Activated CD4-positive, alpha-beta T cell treated with anti-CD3 and anti-CD28 coated beads for 36 hours (primary cell): ENCODE data around the gene CCNQ. TPM values are rescaled to one million over a fixed set of nuclear protein-coding genes. Genes with fewer than 3 reads are reported as not detected.
A peak's percentile ranks its signal among the peaks of the same experiment; 100 is the strongest.

Experiments used
- ATAC-seq: fragments of 200-7000 bp; cut with Tn5 transposase; one replicate; pipeline ENCODE4 v1.10.0; 2021; ENCODE audit warnings: mild to moderate bottlenecking, moderate library complexity
- CTCF ChIA-PET: fragments of 350-600 bp; sonication (Branson Sonifier 250); formaldehyde crosslinking; loops from one replicate; lab custom pipeline; 2021; ENCODE audit warnings: antibody characterized with exemption; lab: Charles Lee
- POLR2A ChIA-PET: fragments of 350-600 bp; sonication (Branson Sonifier 250); formaldehyde crosslinking; loops from one replicate; lab custom pipeline; 2021; ENCODE audit warnings: antibody characterized with exemption, inconsistent platforms; lab: Charles Lee
- DNase-seq: peaks from one replicate; pipeline ENCODE4 v3.0.0-alpha.2; 2020
- H3K27ac Mint-ChIP-seq: one replicate; pipeline ENCODE4 v1.8.0; 2021; ENCODE audit warnings: mixed read lengths
- H3K27me3 Mint-ChIP-seq: one replicate; pipeline ENCODE4 v1.8.0; 2021; ENCODE audit warnings: mixed read lengths
- H3K36me3 Mint-ChIP-seq: one replicate; pipeline ENCODE4 v1.8.0; 2021; ENCODE audit warnings: low read depth, mixed read lengths
- H3K4me1 Mint-ChIP-seq: one replicate; pipeline ENCODE4 v1.8.0; 2021; ENCODE audit warnings: mixed read lengths
- H3K4me3 Mint-ChIP-seq: one replicate; pipeline ENCODE4 v1.8.0; 2021; ENCODE audit warnings: mild to moderate bottlenecking, moderate library complexity, mixed read lengths
- H3K9me3 Mint-ChIP-seq: one replicate; pipeline ENCODE4 v1.8.0; 2021; ENCODE audit warnings: low read depth, mixed read lengths
- intact Hi-C, 2 experiments: fragments of 100-400 bp; cut with DNase I in 1 of 2; cut with micrococcal nuclease in 1 of 2; formaldehyde crosslinking; loops; one replicate each; pipeline versions ENCODE4 v1.14.2 to v1.15.1; 2022 to 2024; cut with DNase I, micrococcal nuclease
- total RNA-seq, 2 experiments: library from RNA; stranded (reverse); gene quantifications; one replicate each; pipeline ENCODE4 v1.2.3, GENCODE V29; 2021

Gene CCNQ
- total RNA-seq, 2 experiments from 2014 or later = 13.9 to 14.7 TPM

DNA sequence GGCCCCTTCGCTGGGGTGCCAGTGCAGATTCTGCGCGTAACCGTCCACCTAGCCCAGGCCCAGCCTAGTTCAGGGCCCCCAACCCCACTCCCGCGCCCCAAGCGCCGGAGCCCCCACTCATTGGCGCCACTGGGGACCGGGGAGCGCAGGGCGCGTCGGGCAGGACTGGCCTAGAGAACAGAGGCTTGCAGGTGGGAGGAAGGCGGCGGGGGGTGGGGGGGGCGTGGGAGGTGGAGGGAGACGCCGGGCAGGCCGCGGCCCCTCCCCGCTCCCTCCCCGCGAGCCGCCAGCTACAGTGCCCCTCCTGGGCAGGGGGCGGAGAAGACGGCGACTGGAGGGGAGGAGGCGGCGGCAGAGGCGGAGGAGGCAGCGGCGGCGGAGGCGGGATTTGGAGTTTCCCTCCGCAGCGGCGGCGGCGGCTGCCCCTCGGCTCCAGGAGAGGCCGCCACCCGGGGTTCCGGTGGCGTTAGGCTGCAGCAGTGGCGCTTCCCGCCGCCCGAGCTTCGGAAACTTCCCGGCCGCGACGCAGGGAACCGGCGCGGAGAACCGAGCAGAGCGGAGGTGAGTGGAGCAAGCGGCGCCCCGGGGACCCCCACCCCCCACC is 43.2 kb upstream of the CCNQ start:
- CTCF ChIA-PET = interaction anchor here (0.7 to 1.9 kb wide), 2 partner anchors 22 to 27 kb away, joined by 3 to 4 read pairs; no protein-coding TSS in a partner anchor
- ATAC-seq (no peak), DNase-seq (no peak)
- Mint-ChIP-seq H3K9me3 (no peaks in the 10 kb centered on the region), H3K4me1 (peaks cover 12% of the 10 kb centered on the region), H3K27me3 (peaks cover 29% of the 10 kb centered on the region), H3K4me3 (no peak overlapping the region), H3K27ac (no peak overlapping the region), H3K36me3 (no peaks in the 10 kb centered on the region)
- intact Hi-C loops = no loop called here
- POLR2A ChIA-PET = no interaction called here

DNA sequence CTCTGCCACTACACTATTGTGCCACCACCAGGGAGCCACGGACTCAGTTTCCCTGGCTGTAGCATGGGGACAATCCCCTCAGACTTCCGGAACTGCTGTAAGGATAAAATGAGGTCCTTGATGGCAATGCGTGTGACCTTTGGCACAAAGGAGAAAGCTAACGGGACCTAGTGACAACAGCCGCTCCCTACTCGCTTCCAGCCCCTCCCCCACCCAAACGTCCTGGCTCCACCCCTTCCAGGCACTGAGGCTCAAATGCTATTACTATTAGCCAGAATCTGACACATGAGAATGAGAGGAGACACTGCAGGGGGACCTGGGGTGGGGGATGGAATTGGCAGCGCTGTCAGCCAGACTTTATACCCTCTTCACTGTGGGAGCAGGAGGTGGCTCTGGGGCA is 42.7 kb upstream of the CCNQ start:
- ATAC-seq = no peak
- H3K4me3 Mint-ChIP-seq = no peak overlapping the region
- ChIA-PET POLR2A (no interaction called here), CTCF (interaction anchor here (0.7 to 1.9 kb wide), 4 partner anchors 22 to 102 kb away, joined by 3 to 4 read pairs (median 3); no protein-coding TSS in a partner anchor)
- H3K27me3 Mint-ChIP-seq = peaks cover 29% of the 10 kb centered on the region
- DNase-seq = no peak
- H3K27ac Mint-ChIP-seq = no peak overlapping the region
- intact Hi-C loops = no loop called here
- H3K4me1 Mint-ChIP-seq = peaks cover 12% of the 10 kb centered on the region
- H3K9me3 Mint-ChIP-seq = no peaks in the 10 kb centered on the region
- H3K36me3 Mint-ChIP-seq = no peaks in the 10 kb centered on the region

DNA sequence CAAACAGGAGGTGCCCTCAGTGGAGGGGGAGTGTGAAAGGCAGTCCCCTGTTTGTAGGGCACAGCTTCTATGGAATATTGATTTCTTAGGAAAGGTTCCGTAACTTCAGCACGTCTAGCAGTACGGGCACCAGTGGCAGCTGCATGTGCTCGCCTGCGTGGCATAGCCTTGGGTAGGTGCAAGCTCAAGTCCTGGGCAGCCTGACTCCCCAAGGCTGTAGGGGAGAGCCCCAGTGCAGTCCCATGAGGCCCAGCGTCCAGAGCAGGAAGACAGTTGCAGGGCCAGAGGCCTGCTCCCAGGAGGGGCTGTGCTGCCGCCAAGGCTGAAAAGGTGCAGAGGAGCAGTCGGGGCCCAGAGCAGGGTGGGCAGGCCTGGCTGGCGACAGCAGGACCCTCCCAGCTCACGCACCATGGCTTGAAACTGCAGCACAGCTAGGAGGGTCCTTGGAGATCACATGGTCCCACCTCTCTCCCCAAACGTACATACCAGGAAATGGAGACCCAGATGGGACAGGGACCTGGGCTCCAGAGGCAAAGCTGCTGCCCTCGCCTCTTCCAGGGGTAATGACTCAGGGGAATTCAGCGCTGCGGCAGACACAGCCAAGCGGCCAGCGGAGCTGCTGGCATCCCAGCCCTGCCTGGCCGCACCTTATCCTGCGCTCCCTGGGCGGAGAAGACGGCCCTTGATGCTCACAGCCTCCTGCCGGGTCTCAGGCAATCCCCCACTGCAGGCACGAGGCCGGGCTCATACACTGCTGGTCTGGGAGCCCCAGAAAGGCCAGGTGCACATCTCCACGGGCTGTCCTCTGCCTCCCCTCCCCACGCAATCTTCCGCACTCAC is 42.0 kb upstream of the CCNQ start:
- Mint-ChIP-seq H3K27me3 (peaks cover 24% of the 10 kb centered on the region), H3K4me3 (no peak overlapping the region), H3K9me3 (no peaks in the 10 kb centered on the region), H3K36me3 (no peaks in the 10 kb centered on the region), H3K27ac (no peak overlapping the region), H3K4me1 (peaks cover 12% of the 10 kb centered on the region)
- DNase-seq (no peak), ATAC-seq (no peak)
- intact Hi-C loops = no loop called here
- CTCF ChIA-PET = interaction anchor here (0.6 to 1.9 kb wide), 5 partner anchors 10 to 102 kb away, joined by 3 to 4 read pairs (median 3); no protein-coding TSS in a partner anchor
- POLR2A ChIA-PET = no interaction called here

DNA sequence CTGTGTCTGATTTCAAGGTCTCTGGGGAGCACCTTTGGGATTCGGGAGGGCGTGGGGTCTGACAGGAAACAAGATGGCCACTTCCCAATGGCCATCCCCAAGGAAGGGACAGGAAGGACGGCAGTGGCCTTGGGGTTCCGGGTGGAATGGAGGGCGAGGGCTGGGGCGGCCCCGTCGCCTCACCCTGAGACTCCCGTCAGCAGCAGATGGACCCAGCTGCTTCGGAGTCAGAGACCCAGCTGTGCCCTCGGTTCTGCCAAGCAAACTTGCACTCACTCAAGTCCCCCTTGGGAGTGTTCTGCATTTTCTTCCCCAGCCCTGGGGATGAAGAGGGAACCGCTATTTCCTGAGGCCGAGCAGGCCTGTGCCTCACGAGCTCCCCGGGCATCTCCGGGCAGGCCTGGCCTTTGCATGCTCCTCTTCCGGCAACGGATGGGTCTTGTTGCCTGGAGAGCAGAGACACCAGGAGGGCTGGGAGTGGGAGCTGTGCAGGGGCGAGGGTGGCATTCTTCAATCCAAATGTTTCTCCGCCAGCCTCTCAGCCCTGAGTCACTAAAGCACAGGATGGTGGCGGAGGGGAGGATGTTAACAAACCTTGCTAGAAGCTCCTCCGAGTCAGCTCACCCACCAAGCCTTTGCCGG is 41.2 kb upstream of the CCNQ start:
- ChIA-PET CTCF (interaction anchor here (0.6 to 1.9 kb wide), 4 partner anchors 11 to 28 kb away, joined by 3 to 4 read pairs (median 4); no protein-coding TSS in a partner anchor), POLR2A (no interaction called here)
- intact Hi-C loops = no loop called here
- DNase-seq (no peak), ATAC-seq (no peak)
- Mint-ChIP-seq H3K4me1 (peaks cover 12% of the 10 kb centered on the region), H3K27ac (no peak overlapping the region), H3K27me3 (peaks cover 21% of the 10 kb centered on the region), H3K4me3 (no peak overlapping the region), H3K36me3 (no peaks in the 10 kb centered on the region), H3K9me3 (no peaks in the 10 kb centered on the region)

DNA sequence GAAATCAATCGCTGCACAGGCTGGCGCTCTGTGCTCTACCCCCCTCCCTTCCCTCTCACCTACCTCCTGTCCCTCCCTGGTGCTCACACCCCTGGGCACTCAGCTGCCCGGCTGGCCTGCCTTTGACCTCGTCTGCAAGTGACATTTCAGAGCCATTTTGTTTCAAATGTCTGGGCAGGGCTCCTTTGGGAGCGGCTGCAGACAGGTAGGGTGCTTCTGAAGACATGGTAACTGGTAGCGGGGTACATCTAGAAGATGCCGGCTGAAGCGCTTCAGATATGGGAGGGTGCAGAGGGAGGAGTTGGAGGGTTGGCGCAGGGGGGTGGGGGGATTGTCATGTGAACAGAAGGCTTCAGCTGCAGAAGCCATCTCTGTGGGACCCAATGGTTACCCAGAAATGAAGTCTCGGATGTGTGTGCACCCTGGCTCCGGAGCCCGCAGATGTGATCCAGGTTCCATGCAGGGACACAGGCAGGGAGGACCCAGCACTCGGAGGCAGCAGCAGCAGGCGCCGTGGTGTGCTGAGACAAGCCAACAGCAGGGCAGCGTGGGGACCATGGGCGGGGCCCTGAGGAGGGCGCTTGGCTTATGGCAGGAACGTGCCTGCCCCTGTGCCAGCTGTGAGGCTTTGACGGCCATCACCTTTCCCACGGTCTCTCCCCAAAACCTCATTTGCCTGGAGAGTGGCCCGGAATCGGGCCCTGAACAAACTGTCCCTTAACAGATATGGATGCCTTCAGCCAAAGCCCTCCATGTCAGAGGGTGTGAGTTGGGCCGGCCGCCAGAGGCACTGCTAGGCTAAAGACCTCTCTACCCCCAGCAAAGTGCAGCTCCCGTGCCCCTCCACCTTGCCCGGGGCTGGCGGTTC is 40.5 kb upstream of the CCNQ start:
- Mint-ChIP-seq H3K9me3 (no peaks in the 10 kb centered on the region), H3K27me3 (peaks cover 18% of the 10 kb centered on the region), H3K4me1 (peaks cover 12% of the 10 kb centered on the region), H3K36me3 (no peaks in the 10 kb centered on the region), H3K4me3 (no peak overlapping the region), H3K27ac (no peak overlapping the region)
- ChIA-PET POLR2A (no interaction called here), CTCF (interaction anchor here (0.7 kb wide), 1 partner anchor 27 kb away, joined by 3 read pairs; no protein-coding TSS in a partner anchor)
- intact Hi-C loops = no loop called here
- DNase-seq = no peak
- ATAC-seq = no peak

DNA sequence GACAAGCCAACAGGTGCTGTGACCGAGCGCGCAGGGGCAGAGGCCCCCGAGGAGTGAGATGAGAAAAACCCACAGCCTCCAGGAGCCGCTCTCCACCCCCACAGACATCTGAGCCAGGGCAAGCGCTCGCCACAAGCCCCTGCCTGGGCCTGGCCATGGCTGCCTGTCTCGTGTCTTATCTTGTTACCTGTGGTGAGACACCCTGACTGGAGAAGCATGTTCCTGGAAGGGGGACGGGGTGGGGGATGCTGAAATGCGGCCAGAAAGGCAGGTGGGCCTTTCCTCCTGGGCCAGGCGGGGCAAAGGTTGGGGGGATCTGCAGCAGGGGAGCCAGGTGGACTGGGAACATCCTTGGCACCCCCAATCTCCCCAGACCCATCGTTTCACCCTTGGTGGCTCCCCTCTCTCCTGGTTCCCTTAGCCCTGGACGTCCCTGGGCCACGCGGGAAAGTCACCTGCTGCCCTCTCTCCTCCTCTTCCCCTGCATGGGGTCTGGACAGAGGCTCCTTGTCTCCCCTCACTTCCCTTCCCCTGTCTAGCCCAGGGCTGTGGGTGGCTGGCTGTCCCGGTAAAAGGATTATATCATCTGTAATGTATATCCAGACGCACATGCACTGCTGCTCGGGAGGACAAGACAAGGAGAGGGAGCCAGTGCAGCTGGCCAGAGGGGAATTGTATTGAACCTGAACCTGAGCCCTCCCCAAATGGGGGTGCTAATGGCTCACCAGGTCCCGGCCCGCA is 39.7 kb upstream of the CCNQ start:
- Mint-ChIP-seq H3K27me3 (peaks cover 16% of the 10 kb centered on the region), H3K4me3 (no peak overlapping the region), H3K27ac (no peak overlapping the region), H3K9me3 (no peaks in the 10 kb centered on the region), H3K4me1 (peaks cover 12% of the 10 kb centered on the region), H3K36me3 (no peaks in the 10 kb centered on the region)
- DNase-seq = no peak
- CTCF ChIA-PET = no interaction called here
- intact Hi-C loops = no loop called here
- POLR2A ChIA-PET = no interaction called here
- no peak for ATAC-seq

DNA sequence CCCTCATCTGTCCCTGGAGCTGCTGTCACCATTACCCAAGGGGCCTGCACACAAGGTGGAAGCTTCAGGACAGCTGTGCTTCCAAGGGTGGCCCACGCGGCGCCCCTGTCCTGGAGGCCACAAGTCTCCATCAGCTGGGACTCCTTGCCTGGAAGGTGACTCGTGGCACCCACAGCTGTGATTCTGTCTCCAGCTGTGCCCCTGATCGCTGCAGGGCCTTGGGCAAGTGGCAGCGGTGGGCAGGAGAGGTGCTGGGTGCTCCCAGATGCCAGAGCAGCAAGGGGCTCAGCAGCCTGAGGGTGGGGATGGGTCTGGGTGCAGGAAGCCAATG is 39.1 kb upstream of the CCNQ start:
- Mint-ChIP-seq H3K27ac (no peak overlapping the region), H3K9me3 (no peaks in the 10 kb centered on the region), H3K4me1 (peaks cover 9% of the 10 kb centered on the region), H3K4me3 (no peak overlapping the region), H3K36me3 (no peaks in the 10 kb centered on the region), H3K27me3 (peaks cover 11% of the 10 kb centered on the region)
- CTCF ChIA-PET = no interaction called here
- intact Hi-C loops = no loop called here
- POLR2A ChIA-PET = no interaction called here
- DNase-seq = no peak
- no peak for ATAC-seq

DNA sequence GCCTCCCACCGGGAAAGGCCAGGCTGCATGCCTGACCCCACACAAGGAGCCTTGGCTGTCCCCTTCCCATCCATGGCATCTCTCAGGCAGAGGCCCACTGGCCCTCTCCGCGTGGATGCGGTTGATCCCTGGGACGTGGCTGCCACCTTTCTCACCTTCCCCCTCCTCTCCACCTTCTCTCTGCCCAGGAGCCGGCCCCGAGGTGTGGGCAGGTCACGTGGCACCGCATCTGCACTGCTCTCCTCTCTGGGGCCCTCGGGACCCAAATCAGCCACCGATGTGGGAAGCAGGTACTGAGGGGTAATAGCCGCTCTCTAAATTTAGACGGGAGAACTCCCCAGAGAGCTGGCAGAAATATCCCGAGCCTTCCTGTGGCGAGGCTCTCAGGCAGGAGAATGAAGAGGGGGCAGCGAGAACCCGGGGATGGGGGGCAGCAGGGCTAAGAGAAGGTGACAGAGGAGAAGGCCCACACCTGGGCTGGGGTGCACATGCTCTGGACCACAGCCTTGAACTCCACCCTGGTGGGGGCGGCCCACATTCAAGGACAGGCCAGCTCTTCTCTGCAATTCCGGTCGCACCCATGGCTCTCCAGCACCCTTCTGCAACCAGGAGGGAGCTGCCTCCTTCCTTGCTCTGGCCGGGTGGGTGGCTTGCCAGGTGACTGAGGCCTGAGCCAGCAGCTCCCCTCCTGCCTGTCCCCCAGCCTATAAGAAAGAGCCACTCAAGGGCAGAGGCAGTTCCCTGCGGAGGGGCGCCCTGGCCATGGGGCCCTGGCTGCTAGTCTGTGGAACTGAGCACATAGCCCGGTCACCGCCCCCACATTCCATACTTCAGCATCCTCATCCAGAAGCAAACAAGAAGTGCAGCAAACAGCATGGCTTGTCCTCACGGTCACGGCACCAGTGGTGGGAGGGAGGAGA is 38.4 kb upstream of the CCNQ start:
- peaks cover 4% of the 10 kb centered on the region for H3K4me1 Mint-ChIP-seq
- peaks cover 6% of the 10 kb centered on the region for H3K27me3 Mint-ChIP-seq
- DNase-seq (no peak), ATAC-seq (no peak)
- POLR2A ChIA-PET = no interaction called here
- H3K9me3 Mint-ChIP-seq = no peaks in the 10 kb centered on the region
- H3K36me3 Mint-ChIP-seq = no peaks in the 10 kb centered on the region
- H3K27ac Mint-ChIP-seq = no peak overlapping the region
- H3K4me3 Mint-ChIP-seq = no peak overlapping the region
- intact Hi-C loops = no loop called here
- CTCF ChIA-PET = interaction anchor here (1.6 kb wide), 1 partner anchor 30 kb away, joined by 7 read pairs; no protein-coding TSS in a partner anchor

DNA sequence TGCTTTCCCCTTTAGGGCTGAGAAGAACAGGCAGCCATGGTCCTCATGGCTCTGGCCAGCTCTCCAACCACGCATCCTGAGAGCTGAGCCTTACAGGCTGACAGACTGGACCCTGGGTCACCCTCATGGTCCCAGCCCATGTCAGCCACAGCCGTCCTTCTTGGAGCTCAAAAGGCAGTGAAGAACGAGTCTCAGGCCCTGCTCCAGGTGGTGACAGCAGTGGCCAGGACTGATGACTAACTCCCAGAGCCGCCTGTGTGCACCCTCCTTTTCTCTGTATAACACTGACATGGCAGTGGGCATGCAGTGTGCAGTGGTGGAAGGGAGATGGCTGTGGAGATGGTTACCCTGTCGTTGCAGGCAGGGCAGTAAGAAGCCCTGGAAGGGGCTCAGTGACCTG is 37.8 kb upstream of the CCNQ start:
- intact Hi-C loops = no loop called here
- H3K27ac Mint-ChIP-seq = no peak overlapping the region
- no peak overlapping the region for H3K4me3 Mint-ChIP-seq
- peak; percentile 12 for ATAC-seq
- H3K9me3 Mint-ChIP-seq = no peaks in the 10 kb centered on the region
- ChIA-PET CTCF (interaction anchor here (0.7 to 1.6 kb wide), 5 partner anchors 27 to 792 kb away, joined by 3 to 7 read pairs (median 5); partner anchors contain the start of gene ATP6AP1), POLR2A (no interaction called here)
- peaks cover 6% of the 10 kb centered on the region for H3K27me3 Mint-ChIP-seq
- peaks cover 4% of the 10 kb centered on the region for H3K4me1 Mint-ChIP-seq
- DNase-seq = no peak
- no peaks in the 10 kb centered on the region for H3K36me3 Mint-ChIP-seq
